Prostate gland (tissue), 2 donors: Measurements from ENCODE around the gene CCDC78.

Experiments used
- CTCF ChIP-seq, 4 experiments: fragments of 200-600 bp in 2 of 4; fragments of 450-650 bp in 2 of 4; sonication (generic) in 2 of 4; IDR thresholded peaks; 1 replicate in 3 of 4; 2 replicates in 1 of 4; pipeline ENCODE4 v1.5.1; 2016 to 2019; ENCODE audit warnings: antibody characterized with exemption in 4 of 4, mild to moderate bottlenecking in 2 of 4, moderate library complexity in 2 of 4
- POLR2A ChIP-seq: fragments of 450-650 bp; IDR thresholded peaks from one replicate; pipeline ENCODE4 v1.6.1; 2016; ENCODE audit warnings: antibody characterized with exemption, mild to moderate bottlenecking

- TF ChIP-seq CTCF (IDR thresholded peaks at IDR 0.05) = no peak
- TF ChIP-seq POLR2A = no peak
Observed at GRCh38 chr16:708959-709358, 17.3 kb downstream of the CCDC78 start.
